K562 (cell line): ENCODE measurements around the gene MEGF9. TPM values are rescaled to one million over a fixed set of nuclear protein-coding genes. Genes with fewer than 3 reads are reported as not detected.

ENCODE experiments used
- ATAC-seq: fragments of 200-7000 bp; cut with Tn5 transposase; 3 replicates; pipeline ENCODE4 v1.9.1; 2020; ENCODE audit warnings: moderate library complexity
- BruUV-seq: library from RNA; stranded (reverse); fragments of 400-500 nt; replicated peaks from 2 replicates; lab custom pipeline; 2021; lab: Mats Ljungman, UMichigan
- CTCF ChIA-PET: fragments of 300-600 bp; formaldehyde crosslinking; extraction: SDS; loops from one replicate; lab custom pipeline; 2021; ENCODE audit warnings: low intra/inter-chr PET ratio; lab: Yijun Ruan, JAX
- POLR2A ChIA-PET: fragments of 300-600, 350-650 bp; sonication (Branson Sonifier 250); formaldehyde crosslinking; extraction: SDS; loops from one replicate; lab custom pipeline; 2021; ENCODE audit warnings: antibody characterized with exemption, inconsistent platforms; lab: Yijun Ruan, JAX
- DNase-seq, 4 experiments: peaks; one replicate each; pipeline versions ENCODE4 v3.0.0 to v3.0.0-alpha.2; 2011 to 2018; ENCODE audit warnings: low spot score in 3 of 4, mixed read lengths in 3 of 4; ENCODE audit errors: extremely low read depth in 1 of 4
- FAIRE-seq: peaks from 2 replicates; lab custom pipeline; 2011; peaks lifted over from hg19 to GRCh38; lab: Jason Lieb, UNC
- H2AFZ ChIP-seq: 2 replicates; pipeline ENCODE4 v1.6.0; 2011; ENCODE audit warnings: low read depth, low read length, control low read depth, inconsistent platforms
- H3K27ac ChIP-seq: fragments of 200-600 bp; 3 replicates; pipeline ENCODE4 v1.8.0; 2011; ENCODE audit warnings: low read depth, mild to moderate bottlenecking, control low read depth, inconsistent platforms, low read length, moderate library complexity, mixed read lengths; ENCODE audit errors: extremely low read depth
- H3K27me3 ChIP-seq, 2 experiments: fragments of 300-600 bp in 1 of 2; 2 replicates in 1 of 2; 3 replicates in 1 of 2; pipeline versions ENCODE4 v1.6.0 to v1.8.0; 2011; ENCODE audit warnings: inconsistent platforms in 2 of 2, low read length in 2 of 2, mild to moderate bottlenecking in 1 of 2, mixed read lengths in 1 of 2, moderate library complexity in 1 of 2; ENCODE audit not compliant: control insufficient read depth in 2 of 2, insufficient read depth in 2 of 2
- H3K36me3 ChIP-seq: fragments of 300-600 bp; 3 replicates; pipeline ENCODE4 v1.8.0; 2011; ENCODE audit warnings: mild to moderate bottlenecking, low read length, inconsistent platforms; ENCODE audit not compliant: control insufficient read depth, insufficient read depth
- H3K4me1 ChIP-seq, 2 experiments: fragments of 200-600 bp in 1 of 2; replicated peaks in 1 of 2; 2 replicates in 1 of 2; 3 replicates in 1 of 2; pipeline versions ENCODE4 v1.5.1 to v1.8.0; 2011; ENCODE audit warnings: inconsistent platforms in 2 of 2, low read length in 2 of 2, mild to moderate bottlenecking in 1 of 2, mixed read lengths in 1 of 2, moderate library complexity in 1 of 2; ENCODE audit not compliant: control insufficient read depth in 2 of 2, insufficient read depth in 2 of 2
- H3K4me2 ChIP-seq: 2 replicates; pipeline ENCODE4 v1.6.1; 2011; ENCODE audit warnings: low read length, control low read depth, inconsistent platforms, mixed read lengths; ENCODE audit not compliant: insufficient read depth
- H3K4me3 ChIP-seq: fragments of 200-600 bp; sonication (generic), shearing (Covaris generic); 2 replicates; pipeline ENCODE4 v1.5.1; 2016; ENCODE audit warnings: control low read depth, inconsistent platforms
- H3K79me2 ChIP-seq: fragments of 200-600 bp; 3 replicates; pipeline ENCODE4 v1.8.0; 2011; ENCODE audit warnings: low read length, inconsistent platforms; ENCODE audit not compliant: control insufficient read depth, insufficient read depth
- H3K9ac ChIP-seq, 2 experiments: 2 replicates each; pipeline versions ENCODE4 v1.6.0 to v1.6.1; 2011; ENCODE audit warnings: low read depth in 2 of 2, low read length in 2 of 2, control low read depth in 1 of 2, inconsistent platforms in 1 of 2, mild to moderate bottlenecking in 1 of 2, mixed read lengths in 1 of 2; ENCODE audit not compliant: insufficient read depth in 1 of 2
- H3K9me1 ChIP-seq: one replicate; pipeline ENCODE4 v1.6.0; 2011; ENCODE audit warnings: inconsistent platforms, mild to moderate bottlenecking, low read length, moderate library complexity; ENCODE audit not compliant: control insufficient read depth, insufficient read depth
- H3K9me3 ChIP-seq: replicated peaks from 2 replicates; pipeline ENCODE4 v1.5.1; 2011; ENCODE audit warnings: low read depth, low read length, inconsistent platforms; ENCODE audit not compliant: control insufficient read depth, insufficient read depth
- H4K20me1 ChIP-seq: replicated peaks from 2 replicates; pipeline ENCODE4 v1.6.1; 2011; ENCODE audit warnings: low read length, inconsistent platforms, mixed read lengths; ENCODE audit not compliant: control insufficient read depth, insufficient read depth
- CREB1 ChIP-seq, 2 experiments: sonication (generic) in 1 of 2; formaldehyde crosslinking in 1 of 2; IDR thresholded peaks; 2 replicates each; pipeline versions ENCODE4 v1.6.1 to v1.8.0; 2012 to 2022; ENCODE audit warnings: inconsistent platforms in 1 of 2, mild to moderate bottlenecking in 1 of 2, missing genetic modification reagents in 1 of 2, moderate library complexity in 1 of 2
- CXXC5 ChIP-seq: fragments of 250-450 bp; sonication (Bioruptor Pico); IDR thresholded peaks from 2 replicates; pipeline ENCODE4 v1.8.0; 2022; ENCODE audit warnings: inconsistent platforms, mild to moderate bottlenecking, moderate library complexity
- ELF4 ChIP-seq: fragments of 450-650 bp; formaldehyde crosslinking; IDR thresholded peaks from 2 replicates; pipeline ENCODE4 v1.4.0; 2022; ENCODE audit warnings: missing genetic modification characterization
- ELK3 ChIP-seq: fragments of 450-650 bp; formaldehyde crosslinking; IDR thresholded peaks from 2 replicates; pipeline ENCODE4 v1.4.0; 2020; ENCODE audit warnings: mild to moderate bottlenecking
- HMG20A ChIP-seq: fragments of 450-650 bp; formaldehyde crosslinking; conservative IDR thresholded peaks from 2 replicates; pipeline ENCODE4 v1.4.0; 2020; ENCODE audit warnings: mild to moderate bottlenecking, mixed read lengths
- MCM7 ChIP-seq, 2 experiments: fragments of 450-650 bp; IDR thresholded peaks; 2 replicates each; pipeline ENCODE4 v1.6.1; 2016 to 2018
- MEIS2 ChIP-seq: fragments of 450-650 bp; IDR thresholded peaks from 2 replicates; pipeline ENCODE4 v1.6.1; 2014; ENCODE audit warnings: mild to moderate bottlenecking; ENCODE audit not compliant: partially characterized antibody
- POLR2AphosphoS5 ChIP-seq: IDR thresholded peaks from 2 replicates; pipeline ENCODE4 v1.6.1; 2011; ENCODE audit warnings: mild to moderate bottlenecking, low read depth, low read length, moderate library complexity; ENCODE audit not compliant: control insufficient read depth, insufficient read depth
- RBBP5 ChIP-seq: fragments of 200-600 bp; sonication (generic); IDR thresholded peaks from 2 replicates; pipeline ENCODE4 v1.6.1; 2012; ENCODE audit warnings: borderline replicate concordance, mild to moderate bottlenecking, low read length, control low read depth, inconsistent platforms; ENCODE audit not compliant: insufficient read depth, poor library complexity, severe bottlenecking
- TBP ChIP-seq: optimal IDR thresholded peaks from 2 replicates; pipeline ENCODE3; 2011; ENCODE audit warnings: low read depth, low read length, improper control_type of control experiment
- THRB ChIP-seq: fragments of 450-650 bp; formaldehyde crosslinking; conservative IDR thresholded peaks from 2 replicates; pipeline ENCODE4 v1.4.0; 2022; ENCODE audit warnings: mild to moderate bottlenecking, missing genetic modification characterization
- ZNF143 ChIP-seq: sonication (generic); formaldehyde crosslinking; IDR thresholded peaks from 2 replicates; pipeline ENCODE4 v1.9.0; 2022; ENCODE audit warnings: mild to moderate bottlenecking, missing genetic modification reagents
- ZNF174 ChIP-seq: fragments of 250-450 bp; sonication (Bioruptor Pico); IDR thresholded peaks from 2 replicates; pipeline ENCODE4 v1.4.0; 2020; ENCODE audit warnings: mild to moderate bottlenecking
- ZNF830 ChIP-seq: fragments of 250-450 bp; sonication (Bioruptor Pico); IDR thresholded peaks from 2 replicates; pipeline ENCODE4 v1.5.0; 2021; ENCODE audit warnings: mild to moderate bottlenecking
- WGBS: fragments of 100-300 bp; shearing (Covaris generic); methylation state at CpG from one replicate; pipeline ENCODE4 v1.1.6; 2016; ENCODE audit warnings: low coverage, mixed read lengths; ENCODE audit not compliant: insufficient coverage; ENCODE audit errors: missing lambda C conversion rate; 5-methylcytosine and 5-hydroxymethylcytosine counted together
- in situ Hi-C: fragments of 300-500 bp; cut with MboI; formaldehyde crosslinking; loops from 4 replicates; pipeline ENCODE4 v1.15.0; 2018; ENCODE audit warnings: inconsistent platforms, mixed read lengths
- intact Hi-C: fragments of 100-400 bp; cut with micrococcal nuclease; formaldehyde crosslinking; loops from 2 replicates; pipeline ENCODE4 v1.14.2; 2022
- polyA plus RNA-seq, 8 experiments: library from polyadenylated mRNA; depleted of rRNA in 4 of 8; stranded (reverse) in 5 of 8; unstranded in 3 of 8; fragments of >200 nt; fragmentation: Nextera tagmentation in 2 of 8; fragmentation: Illumina TruSeq in 1 of 8; extraction: Ambion mirVana in 2 of 8; extraction: Trizol in 1 of 8; gene quantifications; 2 replicates each; pipeline versions ENCODE4 v1.2.1 to v1.2.3, GENCODE V29; 2011 to 2014; ENCODE audit warnings: inconsistent platforms in 1 of 8, missing spikeins in 1 of 8
- total RNA-seq, 7 experiments: library from RNA; depleted of rRNA in 6 of 7; stranded (reverse); fragments of >200 nt in 6 of 7; fragmentation: Illumina TruSeq in 2 of 7; extraction: Trizol in 2 of 7; gene quantifications; 2 replicates each; pipeline versions ENCODE4 v1.2.1 to v1.2.3, GENCODE V29; 2011 to 2021; ENCODE audit warnings: low replicate concordance in 1 of 7

MEGF9 gene
- total and polyA plus RNA-seq, 9 of the 15 experiments (the other 6 are each of a cell fraction or from before 2014, with no cell fraction given), result 2.1 to 6.2 (median 3.8) TPM

- Histone ChIP-seq H3K4me3 (no peak overlapping the region), H3K9me3 (no peaks in the 10 kb centered on the region), H3K4me2 (no peak overlapping the region), H3K27me3 (no peaks in the 10 kb centered on the region), H3K9me1 (no peaks in the 10 kb centered on the region)
- in situ Hi-C loops (no loop called here), intact Hi-C loops (no loop called here)
- BruUV-seq, result no TSS peak
- WGBS, result 72% methylated on average over 4 of the region's 4 CpGs
- ATAC-seq, result no peak
- TF ChIP-seq THRB (CRISPR knock-in tag), result no peak
- no peak for TF ChIP-seq ZNF174 (CRISPR knock-in tag)
- TF ChIP-seq CXXC5 (CRISPR knock-in tag), result no peak
- TF ChIP-seq ZNF830 (CRISPR knock-in tag), result no peak
- no peak for TF ChIP-seq MCM7 (IDR thresholded peaks at IDR 0.05)
- TF ChIP-seq HMG20A, result no peak
- TF ChIP-seq ELF4 (CRISPR knock-in tag), result no peak
- TF ChIP-seq MEIS2, result no peak
- no peak for TF ChIP-seq POLR2AphosphoS5
- TF ChIP-seq RBBP5, result no peak
- no peak for TF ChIP-seq CREB1 (IDR thresholded peaks at IDR 0.05)
- TF ChIP-seq CREB1 (CRISPR knock-in tag; IDR thresholded peaks at IDR 0.05), result no peak
- TF ChIP-seq TBP, result no peak
- TF ChIP-seq ELK3 (CRISPR knock-in tag), result no peak
- TF ChIP-seq ZNF143 (CRISPR knock-in tag), result no peak
- TF ChIP-seq, all 486 proteins: peak for 0
- Histone ChIP-seq H3K27ac (no peak overlapping the region), H3K9ac (no peak overlapping the region), H3K79me2 (no peaks in the 10 kb centered on the region), H3K36me3 (no peaks in the 10 kb centered on the region), H4K20me1 (no peaks in the 10 kb centered on the region; the same call in 1 of the 2 replicates), H3K4me1 (peaks cover 0 to 15% of the 10 kb centered on the region in 2 experiments; a peak in 3 of 5 replicates), H2AFZ (no peak overlapping the region)
- FAIRE-seq (no peak), DNase-seq (no peak)
- POLR2A ChIA-PET, result no interaction called here
- CTCF ChIA-PET, result no interaction called here
These were observed 34.1 kb downstream of the MEGF9 start for GRCh38 chr9:120680161-120680560.
